ENCODE results near the gene RREB1.

DNA sequence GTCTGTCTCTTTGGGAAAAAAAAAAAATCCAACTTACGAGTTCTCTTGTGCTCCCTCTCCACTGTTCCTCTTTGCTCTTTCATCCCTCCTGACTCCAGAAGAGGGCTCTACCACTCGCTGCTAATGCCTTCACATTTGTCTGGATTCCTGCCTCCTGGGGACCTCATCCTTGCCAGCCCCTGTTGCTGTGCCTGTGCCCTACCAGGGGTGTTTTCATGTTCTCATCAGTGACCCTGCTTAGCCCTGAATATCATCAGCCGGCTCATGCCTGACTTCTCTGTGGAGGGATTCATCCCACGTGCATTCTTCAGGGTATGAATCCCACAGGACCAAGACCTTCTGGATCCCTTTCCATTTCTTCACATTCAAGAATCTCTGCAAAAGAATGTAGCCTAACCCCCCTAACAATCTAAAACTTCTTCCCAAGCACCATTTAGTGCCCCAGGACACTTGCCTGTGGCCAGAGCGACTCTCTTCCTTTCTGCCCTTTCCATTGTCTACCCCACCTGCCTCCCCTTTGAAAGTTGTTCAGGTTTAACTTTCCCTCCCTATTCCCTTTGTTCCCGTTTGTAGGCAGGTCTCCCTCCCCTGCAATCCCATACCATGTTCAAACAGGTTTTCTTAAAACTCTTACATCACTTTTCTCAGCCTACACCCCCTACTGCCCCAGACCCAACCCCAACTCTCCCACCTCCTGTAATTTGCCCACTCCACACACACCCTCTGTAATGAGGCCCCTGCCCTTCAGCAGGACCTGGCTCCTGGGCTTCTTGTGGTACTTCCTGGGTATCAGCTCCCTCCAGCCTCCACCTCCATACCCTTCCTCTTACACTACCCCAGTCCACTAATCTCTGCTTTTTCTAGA lies 50.2 kb downstream of the RREB1 start:
- TF ChIP-seq, protein P1, sequence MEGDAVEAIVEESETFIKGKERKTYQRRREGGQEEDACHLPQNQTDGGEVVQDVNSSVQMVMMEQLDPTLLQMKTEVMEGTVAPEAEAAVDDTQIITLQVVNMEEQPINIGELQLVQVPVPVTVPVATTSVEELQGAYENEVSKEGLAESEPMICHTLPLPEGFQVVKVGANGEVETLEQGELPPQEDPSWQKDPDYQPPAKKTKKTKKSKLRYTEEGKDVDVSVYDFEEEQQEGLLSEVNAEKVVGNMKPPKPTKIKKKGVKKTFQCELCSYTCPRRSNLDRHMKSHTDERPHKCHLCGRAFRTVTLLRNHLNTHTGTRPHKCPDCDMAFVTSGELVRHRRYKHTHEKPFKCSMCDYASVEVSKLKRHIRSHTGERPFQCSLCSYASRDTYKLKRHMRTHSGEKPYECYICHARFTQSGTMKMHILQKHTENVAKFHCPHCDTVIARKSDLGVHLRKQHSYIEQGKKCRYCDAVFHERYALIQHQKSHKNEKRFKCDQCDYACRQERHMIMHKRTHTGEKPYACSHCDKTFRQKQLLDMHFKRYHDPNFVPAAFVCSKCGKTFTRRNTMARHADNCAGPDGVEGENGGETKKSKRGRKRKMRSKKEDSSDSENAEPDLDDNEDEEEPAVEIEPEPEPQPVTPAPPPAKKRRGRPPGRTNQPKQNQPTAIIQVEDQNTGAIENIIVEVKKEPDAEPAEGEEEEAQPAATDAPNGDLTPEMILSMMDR (conservative IDR thresholded peaks at IDR 0.05): no peak
- TF ChIP-seq ZFX (IDR thresholded peaks at IDR 0.05): no peak
